Activated naive CD4-positive, alpha-beta T cell treated with anti-CD3 and anti-CD28 coated beads, Interleukin-2, amount 50 U/mL, for 16 hours (primary cell): ENCODE results near the gene GHRL.
"Not testable (repeated sequence)": the region's sequence is repeated elsewhere in the genome, so short reads cannot be mapped to it uniquely, and the experiment has no call there.

ENCODE experiments used
- DNase-seq: peaks from one replicate; pipeline ENCODE4 v3.0.0-alpha.2; 2020

GHRL gene

DNA sequence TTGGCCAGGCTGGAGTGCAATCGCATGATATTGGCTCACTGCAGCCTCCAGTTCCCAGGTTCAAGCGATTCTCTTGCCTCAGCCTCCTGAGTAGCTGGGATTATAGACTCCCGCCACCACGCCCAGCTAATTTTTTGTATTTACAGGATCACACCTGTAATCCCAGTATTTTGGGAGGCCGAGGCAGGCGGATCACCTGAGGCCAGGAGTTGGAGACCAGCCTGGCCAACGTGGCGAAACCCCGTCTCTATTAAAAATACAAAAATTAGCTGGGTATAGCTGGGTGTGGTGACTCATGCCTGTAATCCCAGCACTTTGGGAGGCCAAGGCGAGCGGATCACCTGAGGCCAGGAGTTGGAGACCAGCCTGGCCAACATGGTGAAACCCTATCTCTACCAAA is 20.3 kb downstream of the GHRL start:
- DNase-seq: not testable (repeated sequence)

DNA sequence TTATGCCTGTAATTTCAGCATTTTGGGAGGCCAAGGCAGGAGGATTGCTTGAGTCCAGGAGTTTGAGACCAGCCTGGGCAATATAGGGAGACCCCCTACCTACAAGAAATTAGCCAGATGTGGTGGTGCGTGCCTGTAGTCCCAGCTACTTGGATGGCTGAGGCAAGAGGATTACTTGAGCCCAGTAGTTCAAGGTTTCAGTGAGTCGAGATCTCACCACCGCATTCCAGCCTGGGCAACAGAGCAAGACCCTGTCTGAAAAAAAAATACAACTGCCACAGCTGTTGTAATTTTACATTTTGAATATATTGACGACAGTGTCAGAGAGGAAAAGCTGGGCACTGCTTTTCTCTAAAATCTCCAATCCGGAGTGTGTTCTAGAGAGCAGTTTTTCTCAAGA is 23.3 kb downstream of the GHRL start:
- no peak for DNase-seq

DNA sequence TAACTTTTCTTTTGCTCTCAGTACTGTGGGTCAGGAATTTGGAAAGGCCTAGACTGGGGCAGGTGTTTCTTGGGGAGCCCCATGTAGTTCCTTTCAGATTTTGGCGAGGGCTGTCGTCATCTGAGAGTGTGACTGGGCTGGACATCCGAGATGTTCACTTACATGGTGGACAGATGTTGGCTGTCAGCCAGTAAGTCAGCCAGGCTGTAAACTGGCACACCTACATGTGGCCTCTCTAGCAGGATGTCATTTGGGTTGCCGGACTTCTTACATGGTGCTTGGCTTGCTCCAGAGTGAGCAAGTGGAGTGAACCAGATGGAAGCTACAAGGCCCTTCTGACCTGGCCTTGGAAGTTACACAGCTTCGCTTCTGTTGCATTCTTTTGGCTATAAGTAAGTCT is 23.8 kb downstream of the GHRL start:
- DNase-seq: no peak

DNA sequence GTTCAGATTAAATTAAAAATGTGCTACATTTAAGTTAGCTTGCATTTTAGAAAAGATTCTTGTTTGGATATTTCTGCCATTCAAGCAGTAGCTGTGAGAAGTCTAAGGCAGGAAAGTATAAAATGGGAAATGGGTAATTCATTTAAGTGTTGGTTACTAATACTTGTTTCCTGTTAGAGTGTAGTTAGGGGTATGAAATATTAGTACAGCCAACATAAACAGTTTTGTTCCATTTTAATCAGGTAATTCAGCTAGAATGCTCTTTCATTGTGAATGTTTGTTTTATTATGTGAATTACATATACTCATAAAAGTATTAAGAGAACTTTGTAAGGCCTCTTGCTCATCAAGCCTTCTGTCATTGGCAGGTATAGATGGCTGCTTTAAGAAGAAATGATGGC is 24.6 kb downstream of the GHRL start:
- no peak for DNase-seq

DNA sequence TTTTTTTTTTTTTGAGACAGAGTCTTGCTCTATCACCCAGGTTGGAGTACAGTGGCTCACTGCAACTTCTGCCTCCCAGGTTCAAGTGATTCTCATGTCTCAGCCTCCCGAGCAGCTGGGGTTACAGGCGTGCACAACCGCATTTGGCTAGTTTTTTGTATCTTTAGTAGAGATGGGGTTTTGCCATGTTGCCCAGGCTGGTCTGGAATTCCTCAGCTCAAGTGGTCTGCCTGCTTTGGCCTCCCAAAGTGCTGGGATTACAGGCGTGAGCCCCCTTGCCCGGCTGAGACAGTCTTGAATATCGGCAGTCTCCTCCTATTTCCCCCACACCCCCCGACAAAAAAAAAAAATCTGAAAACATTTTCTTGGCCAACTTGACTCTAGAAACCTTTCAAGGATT is 25.8 kb downstream of the GHRL start:
- DNase-seq: not testable (repeated sequence)

DNA sequence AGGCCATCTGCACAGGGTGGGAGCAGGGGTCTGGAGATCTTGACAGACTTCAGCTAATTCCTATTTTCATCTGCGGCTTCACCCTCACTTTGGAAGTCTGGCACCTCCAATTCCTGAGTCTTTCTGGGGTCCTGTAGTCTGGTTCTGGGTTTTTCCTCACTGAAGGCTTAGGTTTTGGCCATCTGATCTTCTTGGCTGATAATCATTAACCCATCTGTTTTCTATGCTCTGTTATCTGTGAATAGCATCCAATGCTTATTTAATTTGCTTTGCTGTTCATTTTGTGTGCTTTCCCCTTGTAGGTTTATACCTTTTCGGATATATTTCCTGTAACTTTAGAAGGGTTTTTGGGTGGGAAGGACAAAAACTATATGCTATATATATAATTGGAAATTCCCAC is 26.9 kb downstream of the GHRL start:
- no peak for DNase-seq

DNA sequence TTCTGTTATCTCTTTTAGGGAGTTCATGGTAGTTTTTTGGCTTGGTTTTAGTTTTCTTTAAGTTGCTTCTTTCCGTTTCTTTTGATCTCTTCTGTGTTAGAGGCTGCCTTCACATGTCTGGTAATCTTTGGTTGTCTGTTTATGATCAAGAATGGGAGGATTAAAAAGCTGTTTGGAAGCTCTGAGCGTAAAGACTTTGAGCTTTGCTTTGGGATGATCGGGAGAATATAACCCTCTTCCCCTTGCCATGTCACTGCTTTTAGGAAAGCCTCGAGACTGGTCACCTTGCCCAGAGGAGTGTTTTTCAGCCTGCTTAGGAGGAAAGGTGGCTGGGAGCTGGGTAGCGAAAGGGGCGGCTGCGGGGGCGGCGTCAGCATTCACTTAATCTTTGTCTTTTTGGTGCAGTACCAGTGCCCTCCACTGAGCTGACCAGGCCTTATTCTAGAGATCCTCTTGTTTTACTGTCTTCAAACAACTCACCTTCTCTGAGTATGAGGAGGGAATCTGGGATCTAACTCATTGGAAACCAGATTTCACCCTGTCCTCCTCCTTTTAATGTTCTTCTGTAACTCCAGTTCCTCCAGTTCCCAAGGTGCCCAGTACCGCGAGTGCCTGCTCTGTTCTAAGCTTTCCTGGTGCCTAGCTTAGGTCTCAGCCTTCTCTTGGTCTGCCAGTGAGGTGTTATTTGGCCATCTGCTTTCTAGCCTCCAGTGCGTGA is 28.9 kb downstream of the GHRL start:
- DNase-seq: peak; percentile 75

DNA sequence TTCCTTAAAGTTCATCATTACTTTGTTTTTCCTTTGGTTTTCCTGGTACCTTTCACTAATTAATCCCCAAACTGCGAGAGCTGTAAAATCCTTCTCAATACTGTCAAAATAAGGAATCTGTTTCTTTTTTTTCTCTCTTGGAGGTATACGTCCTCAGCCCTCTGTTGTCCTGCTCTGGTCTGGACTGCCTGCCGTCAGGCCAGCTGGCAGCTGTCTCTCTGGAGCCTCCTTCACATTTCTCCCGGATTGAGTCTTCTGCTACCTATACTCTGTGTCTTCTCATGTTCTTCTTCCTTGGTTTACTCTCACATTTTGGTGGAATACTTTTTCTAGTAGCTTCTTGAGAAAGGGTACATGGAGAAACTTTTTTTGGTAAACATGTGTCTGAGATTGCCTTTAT is 30.7 kb downstream of the GHRL start:
- no peak for DNase-seq

DNA sequence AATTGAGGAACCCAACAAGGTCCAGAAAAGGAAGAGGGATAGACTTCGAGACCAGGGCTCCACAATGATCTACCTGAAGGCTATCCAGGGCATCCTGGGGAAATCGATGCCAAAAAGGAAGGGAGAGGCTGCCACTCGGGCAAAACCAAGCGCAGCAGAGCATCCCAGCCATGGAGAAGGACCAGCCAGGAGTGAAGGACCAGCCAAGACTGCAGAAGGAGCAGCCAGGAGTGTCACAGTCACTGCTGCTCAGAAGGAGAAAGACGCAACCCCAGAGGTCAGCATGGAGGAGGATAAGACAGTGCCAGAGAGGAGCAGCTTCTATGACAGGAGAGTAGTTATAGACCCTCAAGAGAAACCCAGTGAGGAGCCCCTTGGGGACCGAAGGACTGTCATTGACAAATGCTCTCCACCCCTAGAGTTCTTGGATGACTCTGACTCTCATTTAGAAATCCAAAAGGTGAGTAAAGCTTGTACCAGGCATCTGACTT is 32.5 kb downstream of the GHRL start:
- DNase-seq: no peak

DNA sequence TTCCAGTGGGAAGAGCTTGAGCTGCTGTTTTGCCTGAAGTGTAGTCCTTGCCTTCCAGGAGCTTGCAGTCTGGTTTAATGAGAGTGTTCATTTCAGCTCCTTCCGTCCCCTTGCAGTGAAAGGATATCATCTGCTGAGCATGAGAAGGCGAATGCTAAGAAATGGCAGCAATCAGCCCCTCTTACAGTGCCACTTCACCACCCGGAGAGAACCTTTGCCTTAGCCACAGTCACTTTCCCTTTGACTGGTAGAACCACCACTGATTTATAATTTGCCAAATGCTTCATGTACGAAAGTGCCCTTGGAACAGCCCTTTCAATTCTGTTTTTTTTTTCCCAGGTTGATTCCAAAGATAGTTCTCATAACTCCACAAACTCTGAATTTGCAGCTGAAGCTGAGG is 32.9 kb downstream of the GHRL start:
- DNase-seq: no peak

DNA sequence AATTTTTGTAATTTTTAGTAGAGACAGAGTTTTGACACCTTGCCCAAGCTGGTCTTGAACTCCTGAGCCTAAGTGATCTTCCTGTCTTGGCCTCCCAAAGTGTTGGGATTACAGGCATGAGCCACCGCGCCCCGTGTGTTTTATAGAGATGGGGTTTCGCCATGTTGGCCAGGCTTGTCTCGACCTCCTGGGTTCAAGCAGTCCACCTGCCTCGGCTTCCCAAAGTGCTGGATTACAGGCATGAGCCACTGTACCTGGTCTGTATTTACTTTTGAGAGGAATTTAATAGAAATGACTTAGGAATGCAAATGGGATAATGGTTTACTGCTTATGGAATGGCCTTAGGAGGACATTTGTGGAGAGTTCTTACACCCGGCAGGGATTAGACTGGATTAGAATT is 33.7 kb downstream of the GHRL start:
- DNase-seq: no peak

DNA sequence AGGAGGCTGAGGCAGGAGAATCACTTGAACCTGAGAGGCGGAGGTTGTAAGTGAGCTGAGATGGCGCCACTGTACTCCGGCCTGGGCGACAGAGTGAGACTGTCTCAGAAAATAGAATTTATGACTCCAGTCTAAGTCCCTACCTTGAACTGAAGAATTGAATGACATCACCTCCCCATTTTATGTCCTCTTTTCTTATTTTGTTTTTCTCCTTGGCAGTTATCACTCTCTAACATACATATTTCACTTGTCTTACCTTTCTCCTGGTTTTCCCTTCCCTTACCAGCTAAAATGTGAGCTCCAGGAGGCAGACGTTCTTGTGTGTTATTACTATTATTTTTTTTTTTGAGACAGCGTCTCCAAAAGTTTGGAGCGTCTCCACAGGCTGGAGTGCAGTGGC is 36.9 kb downstream of the GHRL start:
- DNase-seq: no peak

DNA sequence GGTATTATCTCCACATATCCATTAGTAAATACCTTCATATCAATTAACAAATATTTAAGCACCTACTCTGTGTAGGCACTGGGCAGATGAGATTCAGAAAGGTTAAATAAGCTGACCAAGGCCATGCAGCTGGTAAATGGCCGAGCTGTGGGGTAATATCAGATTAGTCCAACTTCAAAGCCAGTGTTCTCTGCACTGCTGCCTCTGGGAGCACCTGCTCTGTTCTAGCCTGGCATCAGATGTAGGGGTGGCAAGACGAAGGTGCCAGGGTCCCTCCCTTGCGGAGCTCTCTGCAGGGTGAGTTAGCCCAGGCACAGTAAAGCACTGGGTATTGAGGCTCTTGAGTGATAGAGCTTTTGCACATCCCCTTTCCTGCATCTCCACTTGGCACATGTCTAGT is 39.0 kb downstream of the GHRL start:
- DNase-seq: no peak

DNA sequence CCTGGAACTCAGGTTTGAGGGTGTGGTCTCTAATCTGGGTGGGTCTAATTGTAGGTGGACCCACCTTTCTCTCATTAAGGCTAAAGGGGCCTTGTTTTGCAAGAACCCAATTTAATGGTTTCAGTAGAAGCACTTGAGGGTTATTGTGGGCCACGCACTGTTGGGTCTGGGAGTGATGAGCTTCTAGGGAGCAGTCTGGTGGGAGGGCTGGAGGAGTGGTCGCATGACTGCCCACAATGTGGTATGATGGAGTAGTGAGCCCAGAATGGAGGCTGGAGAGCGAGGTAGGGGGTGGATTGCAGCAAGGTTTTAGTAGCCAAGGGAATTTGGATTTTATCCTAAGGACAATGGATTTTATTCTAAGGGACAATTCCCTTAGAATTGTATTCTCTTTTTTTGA is 41.7 kb downstream of the GHRL start:
- DNase-seq: no peak

DNA sequence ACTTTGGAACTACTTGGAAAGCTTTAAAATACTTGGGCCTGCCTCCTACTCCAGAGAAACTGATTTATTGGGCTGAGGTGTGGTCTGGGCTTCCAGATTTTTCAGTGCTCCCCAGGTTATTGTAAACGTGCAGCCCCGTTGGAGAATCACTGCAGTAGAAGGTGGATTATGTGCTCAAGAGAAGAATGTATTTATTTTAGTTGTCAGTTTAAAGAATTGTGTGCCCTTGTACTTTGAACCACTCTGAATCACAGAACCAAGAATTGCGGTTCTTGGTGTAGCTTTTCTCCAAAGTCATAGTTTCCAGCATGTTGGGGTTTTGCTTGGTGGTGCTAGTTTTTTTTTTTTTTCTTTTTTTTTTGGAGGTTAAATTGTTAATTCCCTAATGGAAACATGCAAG is 42.9 kb downstream of the GHRL start:
- no peak for DNase-seq

DNA sequence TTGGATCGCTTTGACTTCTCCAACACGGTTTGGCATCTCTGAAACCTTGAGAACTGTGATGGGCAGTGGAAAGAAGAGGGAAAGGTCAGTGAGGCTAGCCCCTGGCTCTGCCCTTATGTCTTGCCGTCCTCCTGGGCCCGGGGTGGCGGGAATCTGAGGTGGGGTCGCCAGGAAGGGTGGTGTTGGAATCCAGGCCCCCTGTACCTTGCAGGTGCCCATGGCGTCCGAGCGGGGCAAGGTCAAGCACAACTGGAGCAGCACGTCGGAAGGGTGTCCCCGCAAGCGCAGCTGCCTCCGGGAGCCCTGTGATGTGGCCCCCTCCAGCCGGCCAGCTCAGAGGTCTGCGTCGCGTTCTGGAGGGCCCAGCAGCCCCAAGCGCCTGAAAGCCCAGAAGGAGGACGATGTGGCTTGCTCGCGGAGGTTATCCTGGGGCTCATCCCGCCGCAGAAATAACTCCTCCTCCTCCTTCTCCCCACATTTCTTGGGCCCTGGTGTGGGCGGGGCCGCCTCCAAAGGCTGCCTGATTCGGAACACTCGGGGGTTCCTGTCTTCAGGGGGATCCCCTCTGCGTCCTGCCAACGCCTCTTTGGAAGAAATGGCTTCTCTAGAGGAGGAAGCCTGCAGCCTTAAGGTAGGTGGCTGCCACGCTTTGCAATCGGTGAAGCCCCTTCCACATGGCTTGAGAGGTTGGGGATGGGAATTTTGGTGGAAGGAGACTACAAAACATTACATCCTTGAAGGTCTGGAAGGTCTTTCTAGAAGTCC is 43.6 kb downstream of the GHRL start:
- peak; percentile 54 for DNase-seq

DNA sequence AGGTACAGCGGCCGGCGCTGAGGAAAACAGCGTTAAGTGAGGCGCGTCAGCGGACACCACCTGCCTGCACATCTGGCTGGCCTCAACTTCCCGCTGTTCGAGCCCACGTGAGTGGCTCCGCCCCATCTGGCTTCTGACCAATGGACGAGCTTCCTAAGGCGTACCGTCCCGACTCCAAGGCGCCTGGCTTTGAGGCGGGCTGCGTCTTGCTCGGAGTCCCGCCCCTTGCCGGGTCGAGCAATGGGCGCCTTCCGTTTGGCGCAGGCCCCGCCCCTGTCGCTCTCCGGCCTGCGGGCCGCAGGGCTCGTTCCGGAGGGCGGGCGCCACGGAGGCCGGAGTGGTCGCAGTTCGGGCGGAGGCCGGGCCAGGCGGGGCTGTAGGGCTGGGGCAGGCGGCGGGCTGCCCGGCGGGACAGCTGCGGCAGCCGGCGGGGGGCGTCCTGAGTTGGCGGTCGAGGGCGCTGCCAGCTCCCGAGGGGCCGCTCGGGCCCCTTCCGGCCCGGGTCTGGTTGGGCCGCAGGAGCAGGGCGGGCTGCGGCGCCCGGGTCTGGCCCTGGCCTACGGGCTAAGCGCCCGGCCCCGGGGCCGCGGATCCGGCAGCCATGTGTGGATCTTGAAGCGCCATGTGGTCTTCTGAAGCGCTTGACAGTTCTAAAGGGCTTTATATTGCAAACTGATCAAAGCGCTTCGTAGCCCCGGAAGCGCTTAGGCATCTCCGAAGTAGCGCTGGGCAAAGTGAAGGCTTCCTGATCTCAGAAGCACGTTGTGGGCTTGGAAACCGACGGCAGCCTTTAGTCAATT is 44.4 kb downstream of the GHRL start, which contains the start of gene TATDN2:
Gene TATDN2 (plus strand): TSS at position 276 of the 800 bp plus-strand sequence. CDS start 742 bp downstream, outside the sequence.
- peak; percentile 96 for DNase-seq

DNA sequence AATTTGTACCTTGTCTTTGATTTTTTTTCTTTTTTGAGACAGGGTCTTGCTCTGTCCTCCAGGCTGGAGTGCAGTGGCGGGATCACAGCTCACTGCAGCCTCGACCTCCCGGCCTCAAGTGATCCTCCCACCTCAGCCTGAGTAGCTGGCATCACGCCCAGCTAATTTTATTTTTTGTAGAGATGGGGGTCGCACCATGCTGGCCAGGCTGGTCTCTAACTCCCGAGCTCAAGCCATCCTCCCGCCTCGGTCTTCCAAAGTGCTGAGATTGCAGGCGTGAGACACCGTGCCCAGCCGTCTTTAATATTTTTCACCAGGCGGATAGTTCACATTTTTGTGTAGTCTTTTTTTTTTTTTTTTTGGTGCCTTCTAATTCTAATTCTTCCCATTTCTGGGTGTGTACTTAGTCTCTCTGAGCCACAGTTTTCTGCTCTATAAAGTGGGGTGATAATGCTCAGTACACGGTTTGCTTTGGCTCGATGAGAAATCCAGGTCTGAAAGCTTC is 45.0 kb downstream of the GHRL start:
- no peak for DNase-seq

DNA sequence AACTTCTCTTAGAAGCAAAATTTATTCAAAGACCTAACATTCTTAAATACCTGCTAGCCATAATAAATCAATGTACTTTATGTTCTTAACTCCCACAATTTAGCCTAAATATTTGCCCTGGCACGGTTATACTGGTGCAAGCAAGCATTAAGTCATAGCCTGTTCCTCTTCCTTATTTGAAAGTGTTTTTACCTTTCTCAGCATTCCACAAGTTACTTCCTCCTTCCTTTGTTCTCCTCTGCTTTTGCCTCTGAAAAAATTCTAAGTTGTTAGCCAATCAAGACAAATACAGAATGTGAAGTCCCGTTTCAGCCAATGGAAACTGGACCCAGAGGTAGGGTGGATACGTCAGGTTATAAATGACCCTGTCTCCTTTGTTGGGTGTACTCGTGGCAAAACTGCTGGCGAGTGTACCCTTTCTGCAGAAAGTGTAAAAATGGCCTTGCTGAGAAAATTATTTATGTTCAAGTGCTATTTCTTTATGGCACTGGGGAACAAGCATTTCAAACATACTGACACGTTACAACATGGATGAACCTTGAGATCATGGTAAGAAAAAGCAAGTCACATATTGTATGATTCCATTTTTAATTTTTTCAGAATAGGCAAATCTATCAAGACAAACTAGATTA is 47.5 kb downstream of the GHRL start:
- no peak for DNase-seq

DNA sequence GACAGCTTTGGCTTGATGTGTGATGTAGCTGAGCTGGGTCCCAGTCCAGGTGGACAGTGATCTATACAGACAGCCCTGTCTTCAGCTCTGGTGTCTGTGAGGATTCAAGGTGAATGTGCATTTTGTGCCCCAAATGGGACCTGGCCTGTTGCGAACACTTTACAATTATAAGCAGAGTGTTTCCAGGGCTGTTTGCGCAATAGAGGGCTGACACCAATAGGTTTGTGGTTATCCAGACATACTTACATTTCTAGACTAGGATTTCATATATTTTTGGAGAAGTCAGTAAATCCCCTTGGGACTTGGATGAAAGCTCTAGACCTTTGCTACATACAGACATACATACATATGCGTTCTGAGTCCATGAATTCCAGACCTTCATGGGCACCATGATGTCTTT is 48.7 kb downstream of the GHRL start:
- DNase-seq: no peak

DNA sequence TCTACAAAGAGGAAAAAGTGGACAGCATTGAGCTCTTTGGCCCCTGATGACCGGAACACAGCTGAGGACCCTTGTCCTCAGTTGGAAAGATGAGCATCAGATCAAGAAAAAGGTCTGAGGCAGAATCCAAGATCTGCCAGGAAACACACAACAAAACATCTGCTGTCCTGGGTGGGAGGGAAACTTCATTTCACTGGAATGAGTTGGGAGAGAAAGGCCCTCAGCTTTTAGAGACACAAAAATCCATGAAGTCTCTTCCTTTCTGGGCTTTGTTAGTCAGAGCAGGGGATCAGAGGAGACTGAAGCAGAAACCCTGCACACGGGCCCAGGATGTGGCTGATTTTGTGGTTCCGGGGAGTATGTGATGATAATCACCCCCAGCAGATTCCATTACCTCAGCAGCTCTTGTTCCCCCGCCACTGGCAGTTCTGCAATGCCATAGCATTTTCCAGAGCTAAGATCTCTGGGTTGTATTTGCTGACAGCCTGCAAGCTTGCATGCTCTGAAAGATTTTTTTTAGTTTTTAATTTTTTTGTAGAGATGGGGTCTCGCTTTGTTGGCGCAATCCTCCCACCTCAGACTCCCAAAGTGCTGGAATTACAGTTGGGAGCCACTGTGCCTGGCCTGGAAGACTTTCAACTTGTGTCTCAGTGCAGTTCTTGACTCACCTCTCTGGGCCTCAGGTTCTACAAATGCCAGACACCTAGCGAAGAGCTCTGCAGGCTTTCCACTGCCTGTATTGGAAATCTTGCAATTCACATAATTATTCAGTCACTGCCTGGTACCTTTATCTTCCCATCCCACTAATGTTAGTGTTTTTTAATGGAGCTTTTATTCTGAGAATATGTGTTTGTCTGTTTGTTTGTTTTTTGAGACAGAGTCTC is 50.3 kb downstream of the GHRL start:
- DNase-seq: peak; percentile 67

DNA sequence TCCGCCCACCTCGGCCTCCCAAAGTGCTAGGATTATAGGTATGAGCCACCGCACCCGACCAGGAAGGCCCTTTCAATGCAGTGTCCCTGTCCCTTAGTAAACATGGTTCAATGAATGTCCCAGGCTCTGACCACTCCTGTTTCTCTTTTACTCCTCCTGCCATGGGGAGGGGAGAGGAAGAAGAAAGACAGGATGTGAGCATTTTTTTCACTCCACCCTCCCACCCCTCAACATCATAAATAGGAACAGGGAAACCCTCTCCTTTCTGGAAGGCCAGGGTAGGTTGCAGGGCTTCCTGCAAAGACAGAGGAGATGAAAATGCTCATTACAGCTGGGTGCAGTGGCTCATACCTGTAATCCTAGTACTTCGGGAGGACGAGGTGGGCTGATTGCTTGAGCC is 51.9 kb downstream of the GHRL start:
- DNase-seq: no peak
